ENCODE results near the gene NUP88. TPM values are rescaled to one million over a fixed set of nuclear protein-coding genes. Genes with fewer than 3 reads are reported as not detected.

The NUP88 gene
- total and polyA plus RNA-seq, 2 donors (not counting 3 experiments of a cell fraction or from before 2014, with no cell fraction given) = 52.5 to 95.8 TPM

- H4K20me1 ChIP-seq (replicated peaks; ENCODE audit: control insufficient read depth, extremely low read depth, insufficient read depth, low read length) = no peaks in the 10 kb centered on the region
- intact Hi-C loops (cut with micrococcal nuclease) (loop anchor here (5.0 kb wide), 2 partner anchors 135 to 170 kb away; partner anchors contain the start of gene RABEP1), dilution Hi-C loops (cut with MboI; ENCODE audit: extremely low pct_ligation_motif_present, low sequenced_read_pairs) (no loop called here)
- ChIA-PET CTCF (interaction anchor here (0.7 to 0.9 kb wide), 2 partner anchors 16 to 22 kb away, joined by 3 read pairs; partner anchors contain the start of gene C1QBP), POLR2A (no interaction called here)
- no peak overlapping the region for H3K4me3 ChIP-seq (replicated peaks in 1 of 3; ENCODE audit: insufficient read depth in 1 of 3, low read depth in 1 of 3, low read length in 3 of 3)
- H3K9me1 ChIP-seq (replicated peaks; ENCODE audit: control insufficient read depth, extremely low read depth, insufficient read depth, low read length) = no peaks in the 10 kb centered on the region
- H3K4me1 ChIP-seq (ENCODE audit: control insufficient read depth, extremely low read depth, insufficient read depth, low read length) = peaks cover 22% of the 10 kb centered on the region
- FAIRE-seq = no peak
- no peak overlapping the region for H3K4me2 ChIP-seq (ENCODE audit: insufficient read depth, low read length)
- no peak overlapping the region for H3K27ac ChIP-seq (ENCODE audit: insufficient read depth, low read depth, low read length)
- H3K9ac ChIP-seq (replicated peaks; ENCODE audit: extremely low read depth, insufficient read depth, low read length) = no peak overlapping the region
- H3K36me3 ChIP-seq (ENCODE audit: control insufficient read depth in 2 of 2, extremely low read depth in 1 of 2, insufficient read depth in 2 of 2, low read length in 2 of 2) = peaks cover 5 to 7% of the 10 kb centered on the region in 2 experiments
- TF ChIP-seq, protein P1, sequence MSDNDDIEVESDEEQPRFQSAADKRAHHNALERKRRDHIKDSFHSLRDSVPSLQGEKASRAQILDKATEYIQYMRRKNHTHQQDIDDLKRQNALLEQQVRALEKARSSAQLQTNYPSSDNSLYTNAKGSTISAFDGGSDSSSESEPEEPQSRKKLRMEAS (IDR thresholded peaks at IDR 0.05; ENCODE audit: insufficient read depth, insufficient read length) = no peak
- TF ChIP-seq POLR2A (IDR thresholded peaks at IDR 0.05; ENCODE audit: low read depth, low read length) (no peak), MYC (IDR thresholded peaks at IDR 0.05; ENCODE audit: low read depth, low read length) (no peak), JUN (IDR thresholded peaks at IDR 0.05; ENCODE audit: borderline replicate concordance, insufficient read depth, insufficient read length, low read depth) (no peak), CTCF (IDR thresholded peaks at IDR 0.05; ENCODE audit: extremely low read depth in 1 of 2, insufficient read depth in 1 of 2, low read depth in 1 of 2, low read length in 2 of 2) (no peak), POLR2AphosphoS5 (IDR thresholded peaks at IDR 0.05; ENCODE audit: insufficient read depth, low read depth, low read length) (no peak), EZH2 (IDR thresholded peaks at IDR 0.05; ENCODE audit: borderline replicate concordance, low read depth, low read length, severe bottlenecking) (no peak), GATA2 (IDR thresholded peaks at IDR 0.05; ENCODE audit: insufficient read depth, insufficient read length, low read depth, low read length) (no peak)
- no peak overlapping the region for H2AFZ ChIP-seq (ENCODE audit: low read depth, low read length)
- BruUV-seq (replicated peaks) = no TSS peak
- no peaks in the 10 kb centered on the region for H3K27me3 ChIP-seq (ENCODE audit: control insufficient read depth in 2 of 2, insufficient read depth in 2 of 2, low read length in 2 of 2)
- H3K79me2 ChIP-seq (ENCODE audit: control insufficient read depth, insufficient read depth, low read length) = peaks cover 67% of the 10 kb centered on the region
- H3K9me3 ChIP-seq (replicated peaks; ENCODE audit: control insufficient read depth, insufficient read depth, low read length) = no peaks in the 10 kb centered on the region
- DNase-seq (ENCODE audit: low read depth, low spot score) = no peak
These were observed 2.6 kb downstream of the NUP88 start for GRCh38 chr17:5416901-5417300.
